ENCODE results near the gene KPNA6. TPM values are rescaled to one million over a fixed set of nuclear protein-coding genes. Genes with fewer than 3 reads are reported as not detected.

KPNA6 gene
- total RNA-seq, 2 donors from 2014 or later, result 95.4 to 119 TPM

DNA sequence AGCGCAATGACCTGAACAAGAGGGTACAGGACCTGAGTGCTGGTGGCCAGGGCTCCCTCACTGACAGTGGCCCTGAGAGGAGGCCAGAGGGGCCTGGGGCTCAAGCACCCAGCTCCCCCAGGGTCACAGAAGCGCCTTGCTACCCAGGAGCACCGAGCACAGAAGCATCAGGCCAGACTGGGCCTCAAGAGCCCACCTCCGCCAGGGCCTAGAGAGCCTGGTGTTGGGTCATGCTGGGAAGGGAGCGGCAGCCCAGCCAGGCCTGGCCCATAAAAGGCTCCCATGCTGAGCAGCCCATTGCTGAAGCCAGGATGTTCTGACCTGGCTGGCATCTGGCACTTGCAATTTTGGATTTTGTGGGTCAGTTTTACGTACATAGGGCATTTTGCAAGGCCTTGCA, 87.1 kb downstream of the KPNA6 start:
- no peaks in the 10 kb centered on the region for H3K27me3 Mint-ChIP-seq (ENCODE audit: insufficient read depth)
- Histone ChIP-seq H3K9me3 (ENCODE audit: control insufficient read depth, low read length) (no peaks in the 10 kb centered on the region), H3K36me3 (ENCODE audit: control insufficient read depth, insufficient read depth, low read length) (peaks cover 82% of the 10 kb centered on the region), H3K9ac (ENCODE audit: extremely low read depth, low read length, poor library complexity, severe bottlenecking) (no peak overlapping the region), H3K4me3 (ENCODE audit: low read length) (no peak overlapping the region), H3K27ac (ENCODE audit: low read depth, low read length) (no peak overlapping the region), H3K27me3 (ENCODE audit: control insufficient read depth, insufficient read depth, low read length, poor library complexity, severe bottlenecking) (no peaks in the 10 kb centered on the region), H3K4me1 (ENCODE audit: control insufficient read depth, insufficient read depth, low read length) (no peaks in the 10 kb centered on the region)
- WGBS, 2 experiments (ENCODE audit: insufficient coverage in 1 of 2, insufficient read length in 1 of 2), result 88 to 95% methylated on average over 6 of the region's 6 CpGs
- no peak overlapping the region for H3K27ac Mint-ChIP-seq
- peaks cover 72% of the 10 kb centered on the region for H3K36me3 Mint-ChIP-seq (ENCODE audit: low read depth)
- H3K4me3 Mint-ChIP-seq, result no peak overlapping the region
- TF ChIP-seq, protein P1, sequence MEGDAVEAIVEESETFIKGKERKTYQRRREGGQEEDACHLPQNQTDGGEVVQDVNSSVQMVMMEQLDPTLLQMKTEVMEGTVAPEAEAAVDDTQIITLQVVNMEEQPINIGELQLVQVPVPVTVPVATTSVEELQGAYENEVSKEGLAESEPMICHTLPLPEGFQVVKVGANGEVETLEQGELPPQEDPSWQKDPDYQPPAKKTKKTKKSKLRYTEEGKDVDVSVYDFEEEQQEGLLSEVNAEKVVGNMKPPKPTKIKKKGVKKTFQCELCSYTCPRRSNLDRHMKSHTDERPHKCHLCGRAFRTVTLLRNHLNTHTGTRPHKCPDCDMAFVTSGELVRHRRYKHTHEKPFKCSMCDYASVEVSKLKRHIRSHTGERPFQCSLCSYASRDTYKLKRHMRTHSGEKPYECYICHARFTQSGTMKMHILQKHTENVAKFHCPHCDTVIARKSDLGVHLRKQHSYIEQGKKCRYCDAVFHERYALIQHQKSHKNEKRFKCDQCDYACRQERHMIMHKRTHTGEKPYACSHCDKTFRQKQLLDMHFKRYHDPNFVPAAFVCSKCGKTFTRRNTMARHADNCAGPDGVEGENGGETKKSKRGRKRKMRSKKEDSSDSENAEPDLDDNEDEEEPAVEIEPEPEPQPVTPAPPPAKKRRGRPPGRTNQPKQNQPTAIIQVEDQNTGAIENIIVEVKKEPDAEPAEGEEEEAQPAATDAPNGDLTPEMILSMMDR (conservative IDR thresholded peaks at IDR 0.05), result no peak
- DNase-seq, result no peak
- H3K9me3 Mint-ChIP-seq, result no peaks in the 10 kb centered on the region
- peaks cover 6% of the 10 kb centered on the region for H3K4me1 Mint-ChIP-seq

DNA sequence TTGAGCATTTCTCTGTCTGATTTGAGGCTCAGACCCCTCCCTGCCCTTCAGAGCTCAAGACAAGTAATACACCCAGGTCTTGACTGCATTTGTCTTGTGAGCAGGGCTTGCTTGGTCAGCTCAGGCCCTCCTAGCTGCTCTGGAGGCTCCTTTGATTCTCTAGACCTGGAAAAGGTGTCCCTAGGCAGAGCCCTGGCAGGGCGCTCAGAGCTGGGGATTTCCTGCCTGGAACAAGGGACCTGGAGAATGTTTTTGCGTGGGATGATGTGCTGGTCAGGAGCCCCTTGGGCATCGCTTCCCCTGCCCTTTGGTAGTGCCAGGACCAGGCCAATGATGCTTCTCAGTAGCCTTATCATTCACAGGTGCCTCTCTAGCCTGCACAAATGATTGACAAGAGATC, 87.7 kb downstream of the KPNA6 start:
- H3K27ac ChIP-seq (ENCODE audit: low read depth, low read length), result no peak overlapping the region
- no peaks in the 10 kb centered on the region for H3K4me1 ChIP-seq (ENCODE audit: control insufficient read depth, insufficient read depth, low read length)
- Mint-ChIP-seq H3K36me3 (ENCODE audit: low read depth) (peaks cover 66% of the 10 kb centered on the region), H3K4me1 (peaks cover 10% of the 10 kb centered on the region), H3K9me3 (no peaks in the 10 kb centered on the region), H3K4me3 (no peak overlapping the region), H3K27me3 (ENCODE audit: insufficient read depth) (no peaks in the 10 kb centered on the region), H3K27ac (no peak overlapping the region)
- no peak for DNase-seq
- no peak overlapping the region for H3K9ac ChIP-seq (ENCODE audit: extremely low read depth, low read length, poor library complexity, severe bottlenecking)
- H3K4me3 ChIP-seq (ENCODE audit: low read length), result no peak overlapping the region
- WGBS, 2 experiments (ENCODE audit: insufficient coverage in 1 of 2, insufficient read length in 1 of 2), result 97% methylated on average over 3 of the region's 3 CpGs; no CpG with 5 or more reads in 1 of the 2 experiments
- TF ChIP-seq, protein P1 (conservative IDR thresholded peaks at IDR 0.05), result no peak
- H3K27me3 ChIP-seq (ENCODE audit: control insufficient read depth, insufficient read depth, low read length, poor library complexity, severe bottlenecking), result no peaks in the 10 kb centered on the region
- H3K9me3 ChIP-seq (ENCODE audit: control insufficient read depth, low read length), result no peaks in the 10 kb centered on the region
- H3K36me3 ChIP-seq (ENCODE audit: control insufficient read depth, insufficient read depth, low read length), result peaks cover 76% of the 10 kb centered on the region

DNA sequence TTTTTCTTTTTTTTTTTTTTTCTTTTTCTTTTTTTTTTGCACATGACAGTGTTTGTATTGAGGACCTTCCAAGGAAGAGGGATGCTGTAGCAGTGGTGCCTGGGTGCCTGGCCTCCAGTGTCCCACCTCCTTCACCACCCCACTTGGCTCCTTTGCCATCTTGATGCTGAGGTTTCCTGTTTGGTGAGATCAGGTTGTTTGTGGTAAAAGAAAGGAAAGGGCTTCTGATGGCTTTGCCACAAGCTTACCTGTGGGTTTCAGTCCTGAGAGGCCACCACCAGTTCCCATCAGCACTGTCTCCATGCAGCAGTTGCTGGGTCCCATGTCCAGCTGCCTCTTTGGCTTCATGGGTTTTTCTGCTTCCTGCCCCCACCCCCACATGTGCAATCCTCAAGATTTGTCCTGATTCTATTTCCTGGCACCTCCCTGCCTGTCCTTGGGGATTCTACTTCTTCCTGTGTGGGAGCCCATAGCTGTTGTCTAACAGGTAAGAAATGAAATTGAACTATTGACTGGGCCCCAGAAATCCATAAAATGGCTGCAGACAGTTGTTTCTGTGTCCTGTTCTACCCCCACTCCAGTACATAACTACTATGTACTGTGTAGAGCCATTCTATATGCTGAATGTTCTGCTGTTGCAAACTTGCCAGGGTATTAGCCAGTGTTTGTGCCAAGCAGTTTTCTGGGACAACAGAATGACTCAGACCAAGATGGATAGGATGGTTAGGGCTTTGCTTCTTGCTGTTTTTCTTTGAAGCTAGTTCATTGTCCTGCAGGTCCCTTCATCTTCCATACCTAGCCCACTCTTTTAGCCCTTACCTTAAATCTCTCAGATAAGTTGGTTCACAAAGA, 88.3 kb downstream of the KPNA6 start:
- no peak overlapping the region for H3K4me3 ChIP-seq (ENCODE audit: low read length)
- no peak for DNase-seq
- H3K9me3 ChIP-seq (ENCODE audit: control insufficient read depth, low read length), result no peaks in the 10 kb centered on the region
- Mint-ChIP-seq H3K4me1 (peaks cover 10% of the 10 kb centered on the region), H3K36me3 (ENCODE audit: low read depth) (peaks cover 62% of the 10 kb centered on the region), H3K27ac (peak overlapping the region; percentile 59), H3K9me3 (no peaks in the 10 kb centered on the region), H3K27me3 (ENCODE audit: insufficient read depth) (no peaks in the 10 kb centered on the region), H3K4me3 (no peak overlapping the region)
- H3K4me1 ChIP-seq (ENCODE audit: control insufficient read depth, insufficient read depth, low read length), result no peaks in the 10 kb centered on the region
- peaks cover 71% of the 10 kb centered on the region for H3K36me3 ChIP-seq (ENCODE audit: control insufficient read depth, insufficient read depth, low read length)
- no peak overlapping the region for H3K9ac ChIP-seq (ENCODE audit: extremely low read depth, low read length, poor library complexity, severe bottlenecking)
- H3K27ac ChIP-seq (ENCODE audit: low read depth, low read length), result no peak overlapping the region
- TF ChIP-seq, protein P1 (conservative IDR thresholded peaks at IDR 0.05), result no peak
- no peaks in the 10 kb centered on the region for H3K27me3 ChIP-seq (ENCODE audit: control insufficient read depth, insufficient read depth, low read length, poor library complexity, severe bottlenecking)
